ENCODE results near the gene ACOT11.

DNA sequence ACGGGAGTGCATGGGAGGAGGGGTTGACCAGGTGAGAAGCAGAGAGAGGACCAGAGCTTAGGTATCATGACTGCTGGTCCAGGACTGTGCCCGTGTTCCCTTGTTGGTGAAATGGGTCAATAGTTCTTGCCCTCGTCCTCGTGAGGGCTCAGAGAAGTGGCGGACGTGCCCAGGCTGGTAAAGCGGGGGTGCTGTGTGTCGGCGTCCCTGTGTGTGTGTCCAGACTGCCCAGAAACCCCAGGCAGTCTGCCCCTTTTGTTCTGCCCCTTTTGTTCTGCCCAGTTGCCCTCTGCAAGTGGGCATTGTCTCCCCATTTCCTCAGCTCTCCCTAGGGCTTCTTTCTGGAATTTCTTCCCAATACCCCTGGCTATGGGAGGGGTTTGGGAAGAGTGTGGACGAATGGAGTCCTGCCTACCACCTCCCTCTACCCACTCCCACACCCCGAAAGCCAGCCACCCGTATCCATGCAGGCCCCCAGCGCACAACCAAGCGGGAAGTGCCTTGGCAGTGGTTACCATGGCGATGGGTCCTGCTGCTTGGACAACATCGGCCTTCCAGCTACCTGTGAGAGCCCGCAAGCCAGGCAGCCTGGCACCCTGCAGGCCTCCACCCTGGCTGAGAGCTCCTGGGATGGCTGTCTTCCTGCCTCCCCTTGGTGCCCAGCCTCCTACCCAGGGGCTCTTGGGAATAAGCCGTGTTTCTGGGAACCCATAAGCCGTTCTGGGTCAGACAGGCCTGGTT lies 34.7 kb downstream of the ACOT11 start:
- no peak for TF ChIP-seq POLR2A (IDR thresholded peaks at IDR 0.05; ENCODE audit: low read depth, low read length)
- no peak for TF ChIP-seq TAF1 (IDR thresholded peaks at IDR 0.05; ENCODE audit: borderline replicate concordance, low read depth, low read length)
- TF ChIP-seq POLR2AphosphoS5 (IDR thresholded peaks at IDR 0.05; ENCODE audit: low read depth, low read length): no peak
